HepG2 (cell line): Measurements from ENCODE around the gene ERF. TPM values are rescaled to one million over a fixed set of nuclear protein-coding genes. Genes with fewer than 3 reads are reported as not detected.

ENCODE experiments used
- ATAC-seq: fragments of 200-7000 bp; cut with Tn5 transposase; 3 replicates; pipeline ENCODE4 v1.9.1; 2020; ENCODE audit warnings: mild to moderate bottlenecking, moderate library complexity
- BruUV-seq: library from RNA; stranded (reverse); fragments of 400-500 nt; replicated peaks from 2 replicates; lab custom pipeline; 2021; lab: Mats Ljungman, UMichigan
- CTCF ChIA-PET: fragments of 300-600 bp; formaldehyde crosslinking; extraction: SDS; loops from one replicate; lab custom pipeline; 2021; ENCODE audit warnings: low total read pairs, inconsistent platforms, low intra/inter-chr PET ratio; lab: Yijun Ruan, JAX
- POLR2A ChIA-PET: fragments of 350-600 bp; sonication (Branson Sonifier 250); formaldehyde crosslinking; loops from one replicate; lab custom pipeline; 2020; ENCODE audit warnings: antibody characterized with exemption, inconsistent platforms; lab: Yijun Ruan, JAX
- DNase-seq: peaks from one replicate; pipeline ENCODE4 v3.0.0-alpha.2; 2015; ENCODE audit warnings: low spot score
- FAIRE-seq: peaks from 3 replicates; lab custom pipeline; 2011; peaks lifted over from hg19 to GRCh38; lab: Jason Lieb, UNC
- H2AFZ ChIP-seq: one replicate; pipeline ENCODE4 v1.6.1; 2011; ENCODE audit warnings: low read length, inconsistent platforms
- H3K27ac ChIP-seq: fragments of 300-600 bp; 3 replicates; pipeline ENCODE4 v1.8.0; 2011; ENCODE audit warnings: mixed run types, mild to moderate bottlenecking, mixed read lengths, low read length, inconsistent platforms; ENCODE audit not compliant: insufficient read depth; ENCODE audit errors: extremely low read length
- H3K27me3 ChIP-seq, 2 experiments: fragments of 200-600 bp in 1 of 2; 2 replicates in 1 of 2; 3 replicates in 1 of 2; pipeline versions ENCODE4 v1.6.0 to v1.8.0; 2011; ENCODE audit warnings: low read length in 2 of 2, mild to moderate bottlenecking in 2 of 2, moderate library complexity in 2 of 2, inconsistent platforms in 1 of 2; ENCODE audit not compliant: insufficient read depth in 2 of 2, control insufficient read depth in 1 of 2
- H3K36me3 ChIP-seq, 2 experiments: fragments of 200-600 bp in 1 of 2; replicated peaks in 1 of 2; 2 replicates in 1 of 2; 3 replicates in 1 of 2; pipeline versions ENCODE4 v1.5.1 to v1.8.0; 2011; ENCODE audit warnings: low read length in 2 of 2, inconsistent platforms in 1 of 2; ENCODE audit not compliant: insufficient read depth in 2 of 2, control insufficient read depth in 1 of 2
- H3K4me1 ChIP-seq: 2 replicates; pipeline ENCODE4 v1.5.1; 2012; ENCODE audit warnings: low read length, inconsistent platforms; ENCODE audit not compliant: insufficient read depth
- H3K4me2 ChIP-seq: 2 replicates; pipeline ENCODE4 v1.6.0; 2011; ENCODE audit warnings: low read depth, low read length, inconsistent platforms
- H3K4me3 ChIP-seq, 3 experiments: fragments of 200-600 bp in 1 of 3; sonication (generic), shearing (Covaris generic) in 1 of 3; replicated peaks in 1 of 3; 2 replicates each; pipeline ENCODE4 v1.5.1; 2011 to 2016; ENCODE audit warnings: low read length in 3 of 3, inconsistent platforms in 2 of 3, low read depth in 2 of 3, mild to moderate bottlenecking in 2 of 3, control low read depth in 1 of 3, mixed read lengths in 1 of 3; ENCODE audit not compliant: insufficient read depth in 1 of 3
- H3K79me2 ChIP-seq: one replicate; pipeline ENCODE4 v1.6.1; 2011; ENCODE audit warnings: low read length, inconsistent platforms; ENCODE audit not compliant: insufficient read depth
- H3K9ac ChIP-seq: 2 replicates; pipeline ENCODE4 v1.6.0; 2011; ENCODE audit warnings: mild to moderate bottlenecking, low read depth, low read length, inconsistent platforms; ENCODE audit not compliant: insufficient read depth
- H3K9me3 ChIP-seq: 2 replicates; pipeline ENCODE4 v1.5.1; 2012; ENCODE audit warnings: mild to moderate bottlenecking, low read length
- H4K20me1 ChIP-seq: 2 replicates; pipeline ENCODE4 v1.6.0; 2011; ENCODE audit warnings: inconsistent platforms, mild to moderate bottlenecking, low read length, moderate library complexity; ENCODE audit not compliant: insufficient read depth
- CHCHD3 ChIP-seq: sonication (generic); formaldehyde crosslinking; IDR thresholded peaks from 2 replicates; pipeline ENCODE4 v1.8.0; 2022; ENCODE audit warnings: mild to moderate bottlenecking, missing genetic modification reagents, moderate library complexity
- JUND ChIP-seq: sonication (generic); formaldehyde crosslinking; IDR thresholded peaks from 2 replicates; pipeline ENCODE4 v1.8.0; 2022; ENCODE audit warnings: mild to moderate bottlenecking, missing genetic modification reagents
- KLF11 ChIP-seq: IDR thresholded peaks from 2 replicates; pipeline ENCODE4 v1.6.1; 2016; ENCODE audit warnings: missing compliant biosample characterization
- PLRG1 ChIP-seq: fragments of 450-650 bp; conservative IDR thresholded peaks from 2 replicates; pipeline ENCODE4 v1.6.1; 2016
- POLR2A ChIP-seq, 2 experiments: IDR thresholded peaks; 2 replicates each; pipeline ENCODE4 v1.6.1; 2011; ENCODE audit warnings: low read depth in 2 of 2, low read length in 2 of 2, mild to moderate bottlenecking in 1 of 2, moderate library complexity in 1 of 2; ENCODE audit not compliant: insufficient read depth in 1 of 2
- ZBTB38 ChIP-seq: sonication (generic); formaldehyde crosslinking; IDR thresholded peaks from 2 replicates; pipeline ENCODE4 v1.5.1; 2020; ENCODE audit warnings: mild to moderate bottlenecking, missing genetic modification reagents
- ZNF790 ChIP-seq: sonication (generic); formaldehyde crosslinking; IDR thresholded peaks from 2 replicates; pipeline ENCODE4 v1.8.0; 2022; ENCODE audit warnings: missing genetic modification reagents, mild to moderate bottlenecking, borderline replicate concordance
- ZSCAN29 ChIP-seq: sonication (generic); formaldehyde crosslinking; conservative IDR thresholded peaks from 2 replicates; pipeline ENCODE4 v1.4.0; 2020; ENCODE audit warnings: mild to moderate bottlenecking, missing genetic modification reagents
- WGBS: methylation state at CpG from one replicate; pipeline ENCODE4 v1.1.6; 2017; ENCODE audit warnings: low lambda C conversion rate; 5-methylcytosine and 5-hydroxymethylcytosine counted together
- in situ Hi-C: cut with HindIII; loops from 2 replicates; pipeline ENCODE4 v1.10.0; 2017; ENCODE audit warnings: low pct_unique_long_range_greater_than_20kb; ENCODE audit not compliant: extremely low pct_ligation_motif_present
- intact Hi-C: fragments of 100-400 bp; cut with micrococcal nuclease; formaldehyde crosslinking; loops from one replicate; pipeline ENCODE4 v1.10.0; 2022; ENCODE audit not compliant: unreplicated experiment
- polyA plus RNA-seq, 8 experiments: library from polyadenylated mRNA; depleted of rRNA in 3 of 8; stranded (reverse) in 7 of 8; unstranded in 1 of 8; fragments of >200 nt; fragmentation: Illumina TruSeq in 4 of 8; extraction: Trizol in 4 of 8; gene quantifications; 2 replicates each; pipeline versions ENCODE4 v1.2.1 to v1.2.3, GENCODE V29; 2011 to 2016; ENCODE audit warnings: low read depth in 4 of 8, missing spikeins in 1 of 8, mixed read lengths in 1 of 8; ENCODE audit not compliant: insufficient read depth in 1 of 8
- total RNA-seq, 5 experiments: library from RNA; depleted of rRNA; stranded (reverse); fragments of >200 nt; fragmentation: Illumina TruSeq; extraction: Trizol; gene quantifications; 2 replicates each; pipeline ENCODE4 v1.2.3, GENCODE V29; 2016; ENCODE audit warnings: low read depth in 1 of 5
- TF ChIP-seq, protein P1 (sequence below): sonication (generic); formaldehyde crosslinking; IDR thresholded peaks from 2 replicates; pipeline ENCODE4 v1.4.0; 2020; ENCODE audit warnings: missing genetic modification reagents, borderline replicate concordance
- TF ChIP-seq, protein P2 (sequence below): IDR thresholded peaks from 2 replicates; pipeline ENCODE4 v1.6.1; 2012; ENCODE audit warnings: inconsistent platforms
- TF ChIP-seq, protein P3 (sequence below): sonication (generic); formaldehyde crosslinking; IDR thresholded peaks from 2 replicates; pipeline ENCODE4 v1.4.0; 2020; ENCODE audit warnings: missing genetic modification reagents; ENCODE audit errors: not compliant biosample characterization
- TF ChIP-seq, protein P4 (sequence below): sonication (generic); formaldehyde crosslinking; IDR thresholded peaks from 2 replicates; pipeline ENCODE4 v1.8.0; 2022; ENCODE audit warnings: mild to moderate bottlenecking, missing genetic modification reagents; ENCODE audit not compliant: insufficient replicate concordance
- TF ChIP-seq, protein P5 (sequence below): IDR thresholded peaks from 2 replicates; pipeline ENCODE4 v1.6.1; 2018; ENCODE audit warnings: missing genetic modification reagents, mild to moderate bottlenecking, missing compliant biosample characterization
- TF ChIP-seq, protein P6 (sequence below): sonication (generic); formaldehyde crosslinking; IDR thresholded peaks from 2 replicates; pipeline ENCODE4 v1.4.0; 2020; ENCODE audit warnings: mild to moderate bottlenecking, missing genetic modification reagents

The ERF gene
- total and polyA plus RNA-seq, 2 of the 13 experiments (the other 11 are each of a cell fraction or from before 2014, with no cell fraction given) = 67.1 to 69.9 TPM

DNA sequence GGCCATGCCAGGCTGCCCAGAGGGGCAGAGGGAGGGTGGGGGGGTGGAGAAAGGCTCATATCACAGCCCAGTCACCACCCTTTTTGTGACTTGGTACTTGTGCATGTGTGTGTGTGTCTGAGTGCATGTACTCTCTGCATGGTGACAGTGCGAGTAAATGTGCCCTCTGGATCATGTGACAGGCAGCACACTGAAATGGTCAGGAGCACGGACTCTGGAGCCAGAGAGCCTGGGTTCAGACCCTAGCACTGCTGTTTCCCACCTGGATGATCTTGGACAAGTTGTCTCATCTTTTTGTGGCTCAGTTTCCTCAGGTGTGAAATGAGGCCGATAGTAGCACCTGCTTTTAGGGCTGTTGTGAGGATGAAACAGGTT is 16.1 kb upstream of the ERF start:
- in situ Hi-C loops (no loop called here), intact Hi-C loops (no loop called here)
- H3K4me3 ChIP-seq = peak overlapping the region in 2 of 3 experiments; percentile 73 to 81; a peak in 3 of 6 replicates
- CTCF ChIA-PET = interaction anchor here (1.1 kb wide), 1 partner anchor 9 kb away, joined by 3 read pairs; no protein-coding TSS in a partner anchor
- ATAC-seq (no peak), DNase-seq (no peak), FAIRE-seq (no peak)
- H3K9ac ChIP-seq = peak overlapping the region; percentile 90
- no TSS peak for BruUV-seq
- H3K79me2 ChIP-seq = peaks cover 19% of the 10 kb centered on the region
- H2AFZ ChIP-seq = no peak overlapping the region
- H3K9me3 ChIP-seq = no peaks in the 10 kb centered on the region
- no peaks in the 10 kb centered on the region for H4K20me1 ChIP-seq
- peaks cover 29% of the 10 kb centered on the region for H3K4me1 ChIP-seq
- peaks cover 5 to 21% of the 10 kb centered on the region in 2 experiments; a peak in 3 of 5 replicates for H3K36me3 ChIP-seq
- no peaks in the 10 kb centered on the region; a peak in 1 of 5 replicates for H3K27me3 ChIP-seq
- peak overlapping the region; percentile 76 for H3K27ac ChIP-seq
- POLR2A ChIA-PET = interaction anchor here (0.6 to 3.2 kb wide), 4 partner anchors 10 to 28 kb away, joined by 3 to 44 read pairs (median 5); no protein-coding TSS in a partner anchor
- 78% methylated on average over 1 of the region's 3 CpGs for WGBS
- H3K4me2 ChIP-seq = peak overlapping the region; percentile 96
- TF ChIP-seq ZNF790 (CRISPR knock-in tag) = no peak
- TF ChIP-seq, protein P1, sequence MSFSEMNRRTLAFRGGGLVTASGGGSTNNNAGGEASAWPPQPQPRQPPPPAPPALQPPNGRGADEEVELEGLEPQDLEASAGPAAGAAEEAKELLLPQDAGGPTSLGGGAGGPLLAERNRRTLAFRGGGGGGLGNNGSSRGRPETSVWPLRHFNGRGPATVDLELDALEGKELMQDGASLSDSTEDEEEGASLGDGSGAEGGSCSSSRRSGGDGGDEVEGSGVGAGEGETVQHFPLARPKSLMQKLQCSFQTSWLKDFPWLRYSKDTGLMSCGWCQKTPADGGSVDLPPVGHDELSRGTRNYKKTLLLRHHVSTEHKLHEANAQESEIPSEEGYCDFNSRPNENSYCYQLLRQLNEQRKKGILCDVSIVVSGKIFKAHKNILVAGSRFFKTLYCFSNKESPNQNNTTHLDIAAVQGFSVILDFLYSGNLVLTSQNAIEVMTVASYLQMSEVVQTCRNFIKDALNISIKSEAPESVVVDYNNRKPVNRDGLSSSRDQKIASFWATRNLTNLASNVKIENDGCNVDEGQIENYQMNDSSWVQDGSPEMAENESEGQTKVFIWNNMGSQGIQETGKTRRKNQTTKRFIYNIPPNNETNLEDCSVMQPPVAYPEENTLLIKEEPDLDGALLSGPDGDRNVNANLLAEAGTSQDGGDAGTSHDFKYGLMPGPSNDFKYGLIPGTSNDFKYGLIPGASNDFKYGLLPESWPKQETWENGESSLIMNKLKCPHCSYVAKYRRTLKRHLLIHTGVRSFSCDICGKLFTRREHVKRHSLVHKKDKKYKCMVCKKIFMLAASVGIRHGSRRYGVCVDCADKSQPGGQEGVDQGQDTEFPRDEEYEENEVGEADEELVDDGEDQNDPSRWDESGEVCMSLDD = no peak
- TF ChIP-seq CHCHD3 = no peak
- no peak for TF ChIP-seq ZSCAN29
- TF ChIP-seq, protein P2, sequence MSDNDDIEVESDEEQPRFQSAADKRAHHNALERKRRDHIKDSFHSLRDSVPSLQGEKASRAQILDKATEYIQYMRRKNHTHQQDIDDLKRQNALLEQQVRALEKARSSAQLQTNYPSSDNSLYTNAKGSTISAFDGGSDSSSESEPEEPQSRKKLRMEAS = 0 out of 2 replicates have a peak, but pooled peaks have one; percentile 27
- no peak for TF ChIP-seq PLRG1
- no peak for TF ChIP-seq JUND (CRISPR knock-in tag)
- TF ChIP-seq, protein P3, sequence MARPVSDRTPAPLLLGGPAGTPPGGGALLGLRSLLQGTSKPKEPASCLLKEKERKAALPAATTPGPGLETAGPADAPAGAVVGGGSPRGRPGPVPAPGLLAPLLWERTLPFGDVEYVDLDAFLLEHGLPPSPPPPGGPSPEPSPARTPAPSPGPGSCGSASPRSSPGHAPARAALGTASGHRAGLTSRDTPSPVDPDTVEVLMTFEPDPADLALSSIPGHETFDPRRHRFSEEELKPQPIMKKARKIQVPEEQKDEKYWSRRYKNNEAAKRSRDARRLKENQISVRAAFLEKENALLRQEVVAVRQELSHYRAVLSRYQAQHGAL (CRISPR knock-in tag) = no peak
- TF ChIP-seq, protein P4, sequence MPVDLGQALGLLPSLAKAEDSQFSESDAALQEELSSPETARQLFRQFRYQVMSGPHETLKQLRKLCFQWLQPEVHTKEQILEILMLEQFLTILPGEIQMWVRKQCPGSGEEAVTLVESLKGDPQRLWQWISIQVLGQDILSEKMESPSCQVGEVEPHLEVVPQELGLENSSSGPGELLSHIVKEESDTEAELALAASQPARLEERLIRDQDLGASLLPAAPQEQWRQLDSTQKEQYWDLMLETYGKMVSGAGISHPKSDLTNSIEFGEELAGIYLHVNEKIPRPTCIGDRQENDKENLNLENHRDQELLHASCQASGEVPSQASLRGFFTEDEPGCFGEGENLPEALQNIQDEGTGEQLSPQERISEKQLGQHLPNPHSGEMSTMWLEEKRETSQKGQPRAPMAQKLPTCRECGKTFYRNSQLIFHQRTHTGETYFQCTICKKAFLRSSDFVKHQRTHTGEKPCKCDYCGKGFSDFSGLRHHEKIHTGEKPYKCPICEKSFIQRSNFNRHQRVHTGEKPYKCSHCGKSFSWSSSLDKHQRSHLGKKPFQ (CRISPR knock-in tag) = no peak
- TF ChIP-seq KLF11 (CRISPR knock-in tag) = no peak
- peak; percentile 15 to 44; a peak in 1 of 4 replicates for TF ChIP-seq POLR2A (IDR thresholded peaks at IDR 0.05; ENCODE audit: insufficient read depth in 1 of 2, low read depth in 2 of 2, low read length in 2 of 2)
- TF ChIP-seq, protein P5, sequence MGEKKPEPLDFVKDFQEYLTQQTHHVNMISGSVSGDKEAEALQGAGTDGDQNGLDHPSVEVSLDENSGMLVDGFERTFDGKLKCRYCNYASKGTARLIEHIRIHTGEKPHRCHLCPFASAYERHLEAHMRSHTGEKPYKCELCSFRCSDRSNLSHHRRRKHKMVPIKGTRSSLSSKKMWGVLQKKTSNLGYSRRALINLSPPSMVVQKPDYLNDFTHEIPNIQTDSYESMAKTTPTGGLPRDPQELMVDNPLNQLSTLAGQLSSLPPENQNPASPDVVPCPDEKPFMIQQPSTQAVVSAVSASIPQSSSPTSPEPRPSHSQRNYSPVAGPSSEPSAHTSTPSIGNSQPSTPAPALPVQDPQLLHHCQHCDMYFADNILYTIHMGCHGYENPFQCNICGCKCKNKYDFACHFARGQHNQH (CRISPR knock-in tag) = no peak
- TF ChIP-seq ZBTB38 = 0 out of 2 replicates have a peak, but pooled peaks have one; percentile 19
- TF ChIP-seq, protein P6, sequence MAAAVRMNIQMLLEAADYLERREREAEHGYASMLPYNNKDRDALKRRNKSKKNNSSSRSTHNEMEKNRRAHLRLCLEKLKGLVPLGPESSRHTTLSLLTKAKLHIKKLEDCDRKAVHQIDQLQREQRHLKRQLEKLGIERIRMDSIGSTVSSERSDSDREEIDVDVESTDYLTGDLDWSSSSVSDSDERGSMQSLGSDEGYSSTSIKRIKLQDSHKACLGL (CRISPR knock-in tag) = peak; percentile 79; the same call in 1 of the 2 replicates
